Fibroblast of lung (primary cell): ENCODE results near the gene AKAP9.

Experiments
- CTCF ChIP-seq, 2 donors: IDR thresholded peaks in 1 of 2; conservative IDR thresholded peaks in 1 of 2; 1 replicate in 1 of 2; 2 replicates in 1 of 2; pipeline ENCODE4 v1.5.1; 2011 to 2012; ENCODE audit warnings: low read length in 2 of 2, control low read depth in 1 of 2, inconsistent platforms in 1 of 2, low read depth in 1 of 2, mild to moderate bottlenecking in 1 of 2
- EZH2 ChIP-seq: IDR thresholded peaks from 2 replicates; pipeline ENCODE4 v1.5.1; 2012; ENCODE audit warnings: low read length, control low read depth, mild to moderate bottlenecking; ENCODE audit errors: missing control alignments

GRCh38 chr7:92075455-92076158 is 134.9 kb downstream of the AKAP9 start:
- no peak for TF ChIP-seq CTCF (conservative IDR thresholded peaks at IDR 0.05 in 1 of 2, IDR thresholded peaks at IDR 0.05 in 1 of 2; ENCODE audit: low read depth in 1 of 2, low read length in 2 of 2)
- no peak for TF ChIP-seq EZH2
